ENCODE results near the gene EBI3. TPM values are rescaled to one million over a fixed set of nuclear protein-coding genes. Genes with fewer than 3 reads are reported as not detected.
"Not testable (repeated sequence)": the region's sequence is repeated elsewhere in the genome, so short reads cannot be mapped to it uniquely, and the experiment has no call there.

EBI3 gene
- total RNA-seq, 1 experiment from 2014 or later, result not detected

DNA sequence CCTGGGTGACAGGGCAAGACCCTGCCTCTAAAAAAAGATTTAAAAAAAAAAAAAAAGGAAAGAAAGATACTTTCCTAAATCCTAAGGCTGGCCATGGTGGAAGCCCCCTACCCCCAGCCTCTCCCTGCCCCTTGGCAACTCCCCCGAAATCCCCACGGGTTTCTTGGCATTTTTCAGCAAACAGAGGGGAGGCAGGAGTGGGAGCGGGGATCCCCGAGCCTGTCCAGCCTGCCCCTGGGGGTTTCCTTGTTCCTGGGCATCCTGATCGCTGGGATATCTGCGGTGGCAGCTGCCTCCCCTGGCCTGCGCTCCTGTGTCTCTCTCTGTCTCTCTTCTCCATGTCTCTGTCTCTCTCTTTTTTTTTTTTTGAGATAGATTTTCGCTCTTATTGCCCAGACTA, 3.4 kb upstream of the EBI3 start:
- no peaks in the 10 kb centered on the region for H3K36me3 ChIP-seq
- H3K27me3 ChIP-seq, result peaks cover 8% of the 10 kb centered on the region
- H3K9me3 ChIP-seq, result no peaks in the 10 kb centered on the region
- no peak for DNase-seq
- H3K4me3 ChIP-seq, result no peak overlapping the region

DNA sequence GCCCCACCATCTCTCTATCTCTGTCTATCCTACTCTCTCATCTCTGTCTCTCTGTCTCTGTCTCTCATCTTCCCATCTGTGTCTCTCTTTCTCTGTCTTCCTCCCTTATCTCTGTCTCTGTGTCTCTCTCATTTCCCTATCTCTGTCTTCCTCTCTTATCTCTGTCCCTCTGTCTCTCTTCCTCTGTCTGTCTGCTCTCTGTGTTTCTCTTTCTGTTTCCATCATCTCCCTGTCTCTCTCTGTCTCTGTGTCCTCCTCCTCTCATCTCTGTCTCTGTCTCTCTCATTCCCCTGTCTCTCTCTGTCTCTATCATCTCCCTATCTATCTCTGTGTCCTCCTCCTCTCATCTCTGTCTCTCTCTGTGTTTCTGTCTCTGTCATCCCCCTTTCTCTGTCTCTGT, 1.6 kb upstream of the EBI3 start:
- H3K36me3 ChIP-seq, result no peaks in the 10 kb centered on the region
- no peak overlapping the region for H3K4me3 ChIP-seq
- H3K27me3 ChIP-seq, result peaks cover 8% of the 10 kb centered on the region
- no peak for DNase-seq
- H3K9me3 ChIP-seq, result no peaks in the 10 kb centered on the region

DNA sequence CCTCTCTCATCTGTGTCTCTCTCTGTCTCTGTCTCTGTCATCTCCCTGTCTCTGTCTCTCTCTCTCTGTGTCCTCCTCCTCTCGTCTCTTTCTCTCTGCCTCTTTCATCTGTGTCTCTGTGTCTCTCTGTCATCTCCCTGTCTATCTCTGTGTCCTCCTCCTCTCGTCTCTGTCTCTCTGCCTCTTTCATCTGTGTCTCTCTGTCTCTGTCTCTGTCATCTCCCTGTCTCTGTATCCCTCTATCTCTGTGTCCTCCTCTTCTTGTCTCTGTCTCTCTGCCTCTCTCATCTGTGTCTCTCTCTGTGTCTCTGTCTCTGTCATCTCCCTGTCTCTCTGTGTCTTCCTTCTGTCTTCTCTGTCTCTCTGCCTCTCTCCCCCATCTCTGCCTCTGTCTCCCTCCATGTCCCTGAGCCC, 551 bp upstream of the EBI3 start:
- peaks cover 8% of the 10 kb centered on the region for H3K27me3 ChIP-seq
- H3K9me3 ChIP-seq, result no peaks in the 10 kb centered on the region
- no peaks in the 10 kb centered on the region for H3K36me3 ChIP-seq
- no peak overlapping the region for H3K4me3 ChIP-seq
- DNase-seq, result no peak

DNA sequence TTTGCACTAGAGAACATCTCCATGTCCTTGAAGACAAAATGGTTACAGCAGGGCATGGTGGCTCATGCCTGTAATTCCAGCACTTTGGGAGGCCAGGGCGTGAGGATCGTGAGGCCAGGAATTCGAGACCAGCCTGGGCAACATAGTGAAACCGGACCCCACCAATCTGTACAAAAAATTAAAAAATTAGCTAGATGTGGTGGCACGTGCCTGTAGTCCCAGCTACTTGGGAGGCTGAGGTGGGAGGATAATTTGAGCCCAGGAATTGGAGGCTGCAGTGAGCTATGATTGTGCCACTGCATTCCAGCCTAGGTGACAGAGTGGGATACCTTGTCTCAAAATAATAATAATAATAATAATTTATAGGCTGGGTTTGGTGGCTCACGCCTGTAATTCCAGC, 914 bp downstream of the EBI3 start:
- not testable (repeated sequence) for DNase-seq, H3K4me3 ChIP-seq, H3K9me3 ChIP-seq, H3K36me3 ChIP-seq, H3K27me3 ChIP-seq

DNA sequence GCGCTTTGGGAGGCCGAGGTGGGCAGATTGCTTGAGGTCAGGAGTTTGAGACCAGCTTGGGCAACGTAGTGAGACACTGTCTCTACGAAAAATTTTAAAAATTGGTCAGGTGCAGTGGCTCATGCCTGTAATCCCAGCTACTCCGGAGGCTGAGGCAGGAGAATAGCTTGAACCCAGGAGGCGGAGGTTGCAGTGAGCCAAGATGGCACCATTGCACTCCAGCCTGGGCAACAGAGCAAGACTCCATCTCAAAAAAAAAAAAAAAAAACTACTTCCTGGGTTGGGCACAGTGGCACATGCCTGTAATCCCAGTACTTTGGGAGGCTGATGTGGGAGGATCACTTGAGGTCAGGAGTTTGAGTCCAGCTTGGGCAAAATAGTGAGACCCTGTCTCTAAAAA, 2.2 kb downstream of the EBI3 start:
- not testable (repeated sequence) for H3K27me3 ChIP-seq, H3K4me3 ChIP-seq, H3K36me3 ChIP-seq, DNase-seq, H3K9me3 ChIP-seq

DNA sequence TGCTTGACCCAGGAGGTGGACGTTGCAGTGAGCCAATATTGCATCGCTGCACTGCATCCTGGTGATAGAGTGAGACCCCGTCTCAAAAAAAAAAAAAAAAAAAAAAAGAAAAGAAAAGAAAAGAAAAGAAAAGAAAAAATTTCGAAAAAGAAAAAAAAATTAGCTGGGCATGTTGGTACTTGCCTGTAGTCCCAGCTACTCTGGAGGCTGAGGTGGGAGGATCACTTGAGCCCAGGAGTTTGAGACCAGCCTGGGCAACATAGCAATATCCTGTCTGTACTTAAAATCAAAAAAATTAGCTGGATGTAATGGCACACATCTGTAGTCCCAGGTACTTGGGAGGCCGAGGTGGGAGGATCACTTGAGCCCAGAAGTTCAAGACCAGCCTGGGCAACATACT, 2.8 kb downstream of the EBI3 start:
- H3K27me3 ChIP-seq, H3K36me3 ChIP-seq, H3K4me3 ChIP-seq, H3K9me3 ChIP-seq, DNase-seq: not testable (repeated sequence)

DNA sequence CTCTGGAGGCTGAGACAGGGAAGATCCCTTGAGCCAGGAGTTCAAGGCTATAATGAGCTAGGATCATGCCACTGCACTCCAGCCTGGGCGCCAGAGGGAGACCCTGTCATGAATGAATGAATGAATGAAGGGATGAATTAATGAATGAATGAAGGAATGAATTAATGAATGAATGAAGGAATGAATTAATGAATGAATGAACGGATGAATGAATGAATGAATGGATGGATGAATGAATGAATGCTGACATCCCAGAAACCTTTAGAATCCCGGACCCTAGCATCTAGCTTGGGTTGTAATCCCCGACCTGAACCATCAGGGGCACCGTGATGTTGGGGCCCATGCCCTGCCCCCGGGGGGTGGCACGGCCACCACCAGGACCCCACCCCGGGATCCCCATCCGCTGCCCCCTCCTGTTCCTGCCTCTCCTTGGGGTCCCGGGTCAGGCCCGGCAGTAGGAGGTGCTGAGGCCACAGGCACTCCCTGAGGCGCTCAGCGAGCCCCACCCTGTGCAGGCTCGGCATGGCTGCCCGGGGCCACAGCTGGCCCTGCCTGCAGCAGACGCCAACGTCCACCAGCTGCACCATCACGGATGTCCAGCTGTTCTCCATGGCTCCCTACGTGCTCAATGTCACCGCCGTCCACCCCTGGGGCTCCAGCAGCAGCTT, 3.4 kb downstream of the EBI3 start:
- DNase-seq, result peak; percentile 16
- Histone ChIP-seq H3K4me3 (no peak overlapping the region), H3K27me3 (peaks cover 2% of the 10 kb centered on the region), H3K36me3 (no peaks in the 10 kb centered on the region), H3K9me3 (no peaks in the 10 kb centered on the region)

DNA sequence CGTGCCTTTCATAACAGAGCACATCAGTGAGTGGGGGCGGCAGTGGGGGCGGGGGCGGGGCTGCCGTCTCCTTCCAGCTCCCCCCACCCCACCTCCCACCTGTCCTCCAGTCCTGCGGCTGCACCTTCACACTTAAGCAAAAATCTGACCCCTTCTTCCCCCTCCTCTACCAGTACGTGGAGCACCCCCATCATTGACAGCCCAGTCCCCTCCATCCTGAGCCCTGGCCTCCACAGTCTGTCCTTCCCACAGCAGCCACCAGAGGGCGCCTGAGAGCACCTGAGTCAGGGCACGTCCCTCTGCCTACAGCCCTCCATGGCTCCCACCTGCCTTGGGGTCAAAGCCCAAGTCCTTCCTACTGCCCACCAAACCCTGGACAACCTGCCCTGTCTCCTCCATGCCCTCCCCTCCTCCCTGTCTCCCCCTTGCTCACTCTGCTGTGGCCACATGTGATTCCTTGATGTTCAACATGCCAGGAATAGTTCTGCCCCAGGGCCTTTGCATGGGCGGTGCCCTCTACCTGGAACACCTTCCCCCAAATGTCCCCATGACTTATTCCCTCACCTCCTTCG, 4.0 kb downstream of the EBI3 start:
- DNase-seq, result peak; percentile 29
- Histone ChIP-seq H3K27me3 (no peaks in the 10 kb centered on the region; the same call in 1 of the 2 replicates), H3K36me3 (no peaks in the 10 kb centered on the region), H3K9me3 (no peaks in the 10 kb centered on the region), H3K4me3 (no peak overlapping the region)

DNA sequence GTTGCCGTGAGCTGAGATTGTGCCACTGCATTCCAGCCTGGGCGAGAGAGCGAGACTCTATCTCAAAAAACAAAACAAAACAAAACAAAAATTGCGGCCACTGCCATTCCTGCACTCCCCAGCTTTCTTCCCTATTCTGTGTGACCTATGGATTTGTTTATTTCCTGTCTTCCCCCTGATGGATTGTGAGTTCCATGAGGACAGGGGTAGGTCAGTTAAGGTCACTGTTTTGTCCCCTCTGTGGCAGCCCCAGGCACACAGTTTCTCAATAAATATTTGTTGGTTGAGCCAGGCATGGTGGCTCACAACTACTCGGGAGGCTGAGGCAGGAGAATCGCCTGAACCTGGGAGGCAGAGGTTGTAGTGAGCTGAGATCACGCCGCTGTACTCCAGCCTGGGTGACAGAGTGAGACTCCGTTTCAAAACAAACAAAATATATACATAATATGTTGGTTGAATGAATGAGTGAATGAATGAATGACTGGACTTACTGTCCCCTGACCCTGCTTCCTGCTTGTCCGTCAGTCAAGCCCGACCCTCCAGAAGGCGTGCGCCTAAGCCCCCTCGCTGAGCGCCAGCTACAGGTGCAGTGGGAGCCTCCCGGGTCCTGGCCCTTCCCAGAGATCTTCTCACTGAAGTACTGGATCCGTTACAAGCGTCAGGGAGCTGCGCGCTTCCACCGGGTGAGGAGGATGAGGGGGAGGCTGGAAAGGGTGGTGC, 5.0 kb downstream of the EBI3 start:
- Histone ChIP-seq H3K27me3 (no peaks in the 10 kb centered on the region), H3K4me3 (no peak overlapping the region), H3K36me3 (no peaks in the 10 kb centered on the region), H3K9me3 (no peaks in the 10 kb centered on the region)
- no peak for DNase-seq

GRCh38 chr19:4234862-4235201, 5.5 kb downstream of the EBI3 start:
- Histone ChIP-seq H3K4me3 (no peak overlapping the region), H3K9me3 (no peaks in the 10 kb centered on the region), H3K27me3 (no peaks in the 10 kb centered on the region), H3K36me3 (no peaks in the 10 kb centered on the region)
- no peak for DNase-seq

DNA sequence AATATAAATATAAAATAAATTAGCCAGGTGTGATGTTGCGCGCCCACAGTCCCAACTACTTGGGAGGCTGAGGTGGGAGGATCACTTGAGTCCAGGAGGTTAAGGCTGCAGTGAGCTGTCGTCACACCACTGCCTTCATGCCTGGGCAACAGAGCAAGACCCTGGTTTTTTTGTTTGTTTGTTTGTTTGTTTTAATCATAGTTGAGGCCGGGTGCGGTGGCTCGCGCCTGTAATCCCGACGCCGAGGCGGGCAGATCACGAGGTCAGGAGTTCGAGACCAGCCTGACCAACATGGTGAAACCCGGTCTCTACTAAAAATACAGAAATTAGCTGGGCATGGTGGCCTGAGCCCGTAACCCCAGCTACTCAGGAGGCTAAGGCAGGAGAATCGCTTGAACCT, 8.2 kb downstream of the EBI3 start:
- not testable (repeated sequence) for H3K4me3 ChIP-seq, H3K36me3 ChIP-seq, DNase-seq, H3K9me3 ChIP-seq, H3K27me3 ChIP-seq

DNA sequence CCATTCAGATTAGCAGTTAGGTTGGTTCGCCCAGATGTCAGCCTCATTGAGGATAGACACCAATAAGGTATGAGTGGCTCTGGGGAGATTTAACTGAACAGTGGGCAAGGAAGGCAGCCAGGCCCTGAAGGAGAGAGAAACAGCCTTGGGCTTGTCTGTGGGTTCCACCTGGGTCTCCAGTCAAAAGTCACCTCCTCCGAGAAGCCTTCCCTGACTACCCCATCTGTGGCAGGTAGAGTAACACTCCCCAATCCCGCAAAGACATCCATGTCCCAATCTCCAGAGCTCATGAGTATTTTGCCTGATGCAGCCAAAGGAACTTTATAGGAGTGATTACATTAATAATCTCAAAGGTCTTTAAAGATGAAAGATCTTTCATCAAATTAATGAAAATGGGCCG, 9.5 kb downstream of the EBI3 start:
- Histone ChIP-seq H3K27me3 (no peaks in the 10 kb centered on the region), H3K4me3 (no peak overlapping the region), H3K36me3 (no peaks in the 10 kb centered on the region), H3K9me3 (peaks cover 4% of the 10 kb centered on the region)
- no peak for DNase-seq

DNA sequence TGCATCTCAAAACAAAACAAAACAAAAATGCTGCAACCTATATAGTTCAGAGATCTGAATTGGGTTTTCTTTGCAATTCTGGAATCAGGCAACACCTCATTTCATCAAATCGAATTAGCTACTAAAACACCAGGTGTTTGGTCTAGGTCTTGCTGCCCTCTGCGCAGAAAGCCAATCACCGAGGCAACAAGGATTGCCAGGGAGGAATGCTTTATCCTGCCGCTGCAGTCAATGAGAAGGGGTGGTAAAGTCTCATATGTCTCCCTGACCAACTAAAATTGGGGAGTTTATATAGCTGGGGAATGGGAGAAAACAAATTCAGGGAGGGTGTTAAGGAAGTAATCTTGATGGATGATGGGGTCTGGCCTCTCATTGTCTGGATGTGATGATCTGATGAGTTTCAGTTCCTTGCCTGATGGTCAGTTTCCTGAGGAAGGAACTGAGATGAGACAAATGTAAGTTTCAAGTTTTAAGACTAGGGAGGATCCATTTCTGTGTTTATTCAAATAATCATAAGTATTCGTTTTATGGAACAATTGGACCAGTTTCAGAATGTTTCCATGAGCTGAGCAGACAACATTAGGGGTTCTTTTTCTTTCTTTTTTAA, 12.6 kb downstream of the EBI3 start:
- DNase-seq, result no peak
- peaks cover 4% of the 10 kb centered on the region for H3K9me3 ChIP-seq
- H3K36me3 ChIP-seq, result no peaks in the 10 kb centered on the region
- H3K4me3 ChIP-seq, result no peak overlapping the region
- H3K27me3 ChIP-seq, result no peaks in the 10 kb centered on the region

DNA sequence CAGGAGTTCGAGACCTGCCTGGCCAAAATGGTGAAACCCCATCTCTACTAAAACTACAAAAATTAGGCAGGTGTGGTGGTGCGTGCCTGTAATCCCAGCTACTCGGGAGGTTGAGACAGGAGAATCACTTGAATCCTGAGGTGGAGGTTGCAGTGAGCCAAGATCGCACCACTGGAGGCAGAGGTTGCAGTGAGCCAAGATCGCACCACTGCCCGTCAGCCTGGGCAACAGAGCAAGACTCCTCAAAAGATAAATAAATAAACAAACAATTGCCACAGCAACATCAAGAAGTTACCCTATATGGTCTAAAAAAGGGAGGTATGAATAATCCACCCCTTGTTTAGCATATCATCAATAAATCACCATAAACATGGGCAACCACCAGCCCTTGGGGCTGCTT, 16.6 kb downstream of the EBI3 start:
- H3K4me3 ChIP-seq, DNase-seq, H3K36me3 ChIP-seq, H3K27me3 ChIP-seq, H3K9me3 ChIP-seq: not testable (repeated sequence)

DNA sequence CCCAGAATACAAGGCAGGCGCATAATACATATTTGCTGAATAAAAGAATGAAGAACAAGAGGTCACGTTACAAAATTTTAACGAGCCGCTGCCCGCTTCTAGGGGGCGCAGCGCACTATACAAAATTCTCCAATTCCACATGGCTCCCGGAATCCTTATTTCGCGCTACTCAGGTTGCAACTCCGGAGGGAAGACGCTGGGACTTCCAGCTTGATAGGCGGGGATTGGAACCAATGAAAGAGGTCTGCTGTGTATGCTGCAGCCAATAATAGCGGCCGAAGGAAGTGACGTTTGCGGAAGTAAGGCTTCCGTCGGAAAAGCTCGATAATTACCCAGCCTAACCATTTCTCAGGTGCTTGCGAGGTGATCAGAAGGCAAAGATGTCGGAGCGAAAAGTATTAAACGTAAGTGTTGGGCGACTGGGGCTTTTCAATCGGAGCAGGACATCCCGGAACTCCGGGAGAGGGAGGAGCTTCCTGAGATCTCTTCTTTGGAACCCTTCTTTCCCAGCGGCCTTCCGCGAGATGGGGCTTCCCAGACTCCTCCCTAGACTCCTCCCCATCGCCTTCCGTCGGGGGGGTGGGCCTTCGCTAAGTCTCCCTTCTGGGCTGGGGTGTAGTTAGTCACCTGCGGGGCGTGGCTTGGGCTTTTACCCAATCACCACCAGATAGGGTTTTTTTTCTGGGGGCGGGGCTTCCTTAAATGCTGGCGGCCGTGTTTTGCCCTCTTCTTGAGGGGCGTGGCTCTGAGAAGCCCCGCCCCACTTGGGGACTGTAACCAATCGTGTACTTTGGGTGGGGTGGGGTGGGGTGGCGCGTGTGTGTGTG, 17.7 kb downstream of the EBI3 start, which contains the start of gene YJU2:
Gene YJU2, plus strand, starts transcription at position 314 of the 827 bp plus-strand sequence. Its CDS starts 67 bp downstream, at position 381.
- Histone ChIP-seq H3K4me3 (peak within 1 kb of the TSS; percentile 89), H3K27me3 (no peaks in the 10 kb centered on the region), H3K9me3 (peaks cover 2% of the 10 kb centered on the region), H3K36me3 (peaks cover 2% of the 10 kb centered on the region; the same call in 1 of the 2 replicates)
- peak; percentile 94 for DNase-seq

DNA sequence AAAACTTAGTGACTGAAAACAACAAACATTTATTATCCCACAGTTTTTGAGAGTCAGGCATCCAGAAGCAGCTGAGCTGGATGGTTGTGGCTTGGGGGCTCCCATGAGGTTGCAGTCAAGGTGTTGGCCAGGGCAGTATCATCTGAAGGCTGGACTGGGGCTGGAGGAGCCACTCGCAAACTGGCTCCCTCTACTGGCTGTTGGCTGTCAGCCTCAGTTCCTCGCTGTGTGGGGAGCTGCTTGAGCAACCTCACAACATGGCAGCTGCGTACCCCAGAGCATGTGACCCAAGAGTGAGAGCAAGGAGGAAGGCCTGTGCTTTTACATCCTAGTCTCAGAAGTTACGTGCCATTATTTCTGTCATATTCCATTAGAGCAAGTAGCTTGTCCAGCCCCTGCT, 27.2 kb downstream of the EBI3 start:
- DNase-seq, result no peak
- H3K9me3 ChIP-seq, result no peaks in the 10 kb centered on the region
- H3K4me3 ChIP-seq, result no peak overlapping the region
- peaks cover 14% of the 10 kb centered on the region for H3K36me3 ChIP-seq
- H3K27me3 ChIP-seq, result no peaks in the 10 kb centered on the region

- Histone ChIP-seq H3K36me3 (peaks cover 14% of the 10 kb centered on the region), H3K4me3 (no peak overlapping the region), H3K27me3 (no peaks in the 10 kb centered on the region), H3K9me3 (no peaks in the 10 kb centered on the region)
- no peak for DNase-seq
Measured at GRCh38 chr19:4257025-4257424, 27.7 kb downstream of the EBI3 start.

Measured in MG63 (cell line).